GM19395 (cell line): ENCODE results near the gene CCDC80.
A peak's percentile ranks its signal among the peaks of the same experiment; 100 is the strongest.
"Not testable (repeated sequence)": the region's sequence is repeated elsewhere in the genome, so short reads cannot be mapped to it uniquely, and the experiment has no call there.

Source experiments
- ATAC-seq: cut with Tn5 transposase; IDR thresholded peaks from one replicate; pipeline ENCODE4 v1.9.1; 2021; ENCODE audit warnings: mild to moderate bottlenecking, moderate library complexity; ENCODE audit not compliant: unreplicated experiment

Gene CCDC80

DNA sequence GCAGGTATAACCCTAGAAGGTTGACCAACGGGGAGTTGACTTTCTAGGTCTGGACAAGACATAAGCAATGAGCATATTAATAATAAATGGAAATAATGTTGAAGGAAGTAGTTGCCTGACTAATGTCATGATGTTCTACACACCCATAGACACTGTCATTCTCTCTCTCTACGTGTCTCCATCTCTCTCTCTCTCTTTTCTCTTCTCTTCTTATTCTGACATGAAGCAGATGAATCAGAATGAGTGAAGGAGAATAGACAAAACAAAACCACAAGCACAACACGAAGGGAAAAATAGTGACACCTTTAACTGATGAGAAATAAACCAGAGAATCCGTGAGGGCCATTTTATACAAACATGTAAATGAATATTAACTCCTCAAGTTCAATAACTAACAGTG is 26.7 kb upstream of the CCDC80 start:
- ATAC-seq, result no peak

- not testable (repeated sequence) for ATAC-seq
Observed at GRCh38 chr3:112665009-112665408, 24.1 kb upstream of the CCDC80 start.

GRCh38 chr3:112656043-112656442 is 15.1 kb upstream of the CCDC80 start:
- no peak for ATAC-seq

GRCh38 chr3:112654979-112655378 is 14.0 kb upstream of the CCDC80 start:
- ATAC-seq, result no peak

- ATAC-seq, result no peak
Observed at GRCh38 chr3:112654492-112654891, 13.5 kb upstream of the CCDC80 start.

DNA sequence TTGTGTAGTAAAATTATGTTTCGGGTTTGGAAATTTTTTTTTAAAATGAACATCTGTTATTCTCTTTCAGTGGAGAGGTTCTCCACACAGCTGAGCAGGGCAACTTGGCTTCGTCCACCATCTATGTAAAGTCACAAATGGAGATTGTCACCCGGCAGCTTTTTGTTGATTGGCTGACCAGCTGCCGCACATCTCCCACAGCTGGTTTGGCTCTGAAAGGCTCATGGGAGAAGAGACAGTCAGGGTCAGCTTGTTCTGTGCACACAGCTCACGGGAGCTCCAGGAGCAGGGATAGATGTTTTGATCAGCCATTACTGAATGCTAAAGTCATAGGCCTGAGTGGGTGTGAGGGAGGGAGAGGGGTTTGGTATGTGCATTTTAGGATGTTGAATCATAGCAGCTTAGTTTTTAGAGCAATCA is 12.9 kb upstream of the CCDC80 start:
- ATAC-seq, result no peak

GRCh38 chr3:112653209-112653871 is 12.4 kb upstream of the CCDC80 start:
- ATAC-seq, result no peak

DNA sequence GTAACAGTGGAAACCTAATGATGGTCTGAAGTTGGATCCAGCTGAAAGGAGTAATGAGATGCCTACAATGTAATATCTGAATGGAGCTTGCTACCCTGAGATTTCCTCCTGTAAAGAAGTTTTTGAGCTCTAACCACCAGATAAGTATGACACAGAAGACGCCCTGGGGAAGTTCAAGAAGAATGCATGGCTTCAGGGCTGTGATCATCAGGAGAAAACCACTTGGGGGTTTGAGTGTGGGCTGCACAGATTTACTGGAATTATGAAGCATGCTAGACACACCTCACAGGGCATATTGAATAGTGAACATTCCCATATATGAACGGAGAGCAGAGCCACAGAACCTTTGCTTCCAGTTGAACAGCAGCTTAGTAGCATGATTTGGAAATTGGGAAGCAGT is 10.6 kb upstream of the CCDC80 start:
- no peak for ATAC-seq

GRCh38 chr3:112651071-112651470 is 10.1 kb upstream of the CCDC80 start:
- no peak for ATAC-seq

DNA sequence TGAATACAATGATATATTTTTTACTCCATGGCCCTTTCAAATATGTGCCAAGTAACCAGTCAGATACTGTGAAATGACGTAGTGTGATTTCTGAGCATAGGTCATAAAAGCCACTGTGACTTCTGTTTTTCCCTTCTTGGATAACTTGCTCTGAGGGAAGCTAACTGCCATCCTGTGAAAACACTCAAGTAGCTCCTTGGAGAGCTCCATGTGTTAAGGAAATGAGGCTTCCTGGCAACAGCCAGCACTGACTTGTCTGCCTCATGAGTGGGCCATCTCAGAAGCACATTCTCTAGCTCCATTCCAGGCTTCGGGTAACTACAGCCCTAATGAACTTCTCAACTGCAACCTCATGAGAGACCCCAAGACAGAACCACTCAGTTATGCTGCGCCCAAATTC is 9.5 kb upstream of the CCDC80 start:
- no peak for ATAC-seq

DNA sequence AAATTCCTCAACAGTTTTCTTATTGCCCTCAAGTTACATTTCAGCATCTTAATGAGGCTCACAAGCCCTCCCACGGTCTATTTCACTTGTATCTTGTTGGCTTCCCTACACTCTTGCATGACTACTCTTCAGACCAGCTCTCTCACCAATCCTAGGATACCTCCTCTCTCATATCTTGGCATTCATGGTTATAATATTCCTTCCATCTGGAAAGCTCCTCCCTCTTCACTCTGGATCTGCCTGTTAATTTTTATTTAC is 8.5 kb upstream of the CCDC80 start:
- ATAC-seq, result no peak

DNA sequence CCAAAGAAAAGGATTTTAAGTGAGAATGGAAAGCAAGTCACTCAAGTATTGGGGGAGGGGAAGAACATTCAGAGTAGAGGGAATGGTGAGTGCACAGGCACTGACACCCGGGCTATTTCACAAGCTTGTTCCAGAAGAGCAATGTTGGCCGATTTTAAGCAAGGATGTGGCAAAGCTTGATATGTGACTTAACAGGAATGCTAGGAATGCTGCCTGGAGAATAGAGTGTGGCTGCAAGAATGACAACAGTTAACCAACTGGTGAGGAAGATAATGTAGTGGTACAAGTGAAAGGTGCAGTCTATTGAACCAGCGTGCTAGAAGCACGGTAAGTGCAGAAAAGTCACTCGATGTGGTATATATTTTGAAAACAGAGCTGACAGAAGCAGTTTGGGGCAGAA is 6.2 kb upstream of the CCDC80 start:
- no peak for ATAC-seq

- no peak for ATAC-seq
Observed at GRCh38 chr3:112646623-112647022, 5.7 kb upstream of the CCDC80 start.

GRCh38 chr3:112644453-112644852 is 3.5 kb upstream of the CCDC80 start:
- ATAC-seq, result no peak

- ATAC-seq, result no peak
Observed at GRCh38 chr3:112643621-112644240, 2.8 kb upstream of the CCDC80 start.

DNA sequence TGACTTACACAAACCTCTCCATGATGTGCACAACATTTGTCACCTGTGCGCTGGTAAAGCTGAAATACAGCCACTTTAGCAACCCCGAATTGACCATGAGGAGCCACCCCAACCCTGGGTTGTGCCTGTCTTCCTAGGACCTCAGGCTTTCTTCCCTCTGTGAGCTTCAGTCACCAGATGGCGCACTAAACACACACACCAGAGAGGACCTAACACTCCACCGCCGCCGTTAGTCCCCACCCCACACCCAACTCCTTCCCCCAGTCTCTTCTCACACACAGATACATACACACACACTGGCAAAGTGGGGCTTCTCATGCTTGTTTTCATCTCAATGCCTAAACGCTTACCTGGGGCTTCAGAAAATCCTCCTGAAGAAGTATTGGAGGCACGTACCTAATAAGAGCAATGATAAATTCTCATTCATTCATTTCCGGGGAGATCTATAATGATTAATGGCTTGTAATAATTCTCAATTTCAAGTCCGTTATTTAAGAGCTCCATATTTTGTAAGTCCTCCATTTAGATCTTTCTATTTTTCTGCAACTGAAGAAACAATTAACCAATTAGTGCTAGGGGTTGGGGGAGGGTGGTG is 2.1 kb upstream of the CCDC80 start:
- peak; percentile 91 for ATAC-seq

- ATAC-seq, result no peak
Observed at GRCh38 chr3:112640276-112640929, 540 bp downstream of the CCDC80 start.

GRCh38 chr3:112639455-112640225 is 1.3 kb downstream of the CCDC80 start:
- no peak for ATAC-seq

- ATAC-seq, result no peak
Observed at GRCh38 chr3:112638327-112639020, 2.5 kb downstream of the CCDC80 start.

DNA sequence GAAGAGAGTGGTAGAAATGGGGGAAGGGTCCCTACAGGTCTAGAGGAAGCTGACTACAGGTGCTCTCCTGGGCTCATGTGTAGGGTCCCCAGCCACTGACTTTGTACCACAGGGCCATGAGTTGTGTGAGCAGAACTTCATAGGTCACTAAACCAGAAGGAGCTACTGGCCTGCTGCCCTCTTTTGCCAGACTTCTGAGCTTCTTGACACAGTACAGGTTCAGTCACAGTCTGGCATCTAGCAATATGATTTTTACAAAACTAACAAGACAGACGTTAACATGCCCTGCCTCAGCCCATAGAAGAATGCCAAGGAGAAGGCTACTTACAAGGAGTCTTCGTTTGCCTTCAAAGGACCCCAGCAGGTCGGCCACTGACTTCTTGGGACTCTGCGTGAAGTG is 3.2 kb downstream of the CCDC80 start:
- no peak for ATAC-seq

- ATAC-seq, result no peak
Observed at GRCh38 chr3:112635674-112636073, 5.3 kb downstream of the CCDC80 start.
